Mesodermal cell (in vitro differentiated cells): Measurements from ENCODE around the gene RNF8.
A peak's percentile ranks its signal among the peaks of the same experiment; 100 is the strongest.

Experiments
- H3K27ac ChIP-seq: 2 replicates; pipeline ENCODE4 v1.7.0; 2013; ENCODE audit warnings: mild to moderate bottlenecking, low read depth, low read length, moderate library complexity; ENCODE audit not compliant: severe bottlenecking
- H3K36me3 ChIP-seq: 2 replicates; pipeline ENCODE4 v1.7.1; 2013; ENCODE audit warnings: mild to moderate bottlenecking, low read length, moderate library complexity; ENCODE audit not compliant: control insufficient read depth, insufficient read depth
- H3K4me1 ChIP-seq: one replicate; pipeline ENCODE4 v1.7.1; 2013; ENCODE audit warnings: mild to moderate bottlenecking, low read length; ENCODE audit not compliant: insufficient read depth, control insufficient read depth, poor library complexity, severe bottlenecking
- H3K4me3 ChIP-seq: 2 replicates; pipeline ENCODE4 v1.7.0; 2013; ENCODE audit warnings: low read length, control low read depth, mild to moderate bottlenecking; ENCODE audit not compliant: insufficient read depth, poor library complexity, severe bottlenecking; ENCODE audit errors: extremely low read depth
- H3K9me3 ChIP-seq: 2 replicates; pipeline ENCODE4 v1.7.1; 2013; ENCODE audit warnings: mild to moderate bottlenecking, low read length, moderate library complexity; ENCODE audit not compliant: control insufficient read depth
- WGBS, 2 experiments: methylation state at CpG; one replicate each; pipeline ENCODE4 v1.1.5; 2013; ENCODE audit warnings: missing lambda C conversion rate in 2 of 2; ENCODE audit not compliant: insufficient coverage in 2 of 2; 5-methylcytosine and 5-hydroxymethylcytosine counted together

The RNF8 gene

DNA sequence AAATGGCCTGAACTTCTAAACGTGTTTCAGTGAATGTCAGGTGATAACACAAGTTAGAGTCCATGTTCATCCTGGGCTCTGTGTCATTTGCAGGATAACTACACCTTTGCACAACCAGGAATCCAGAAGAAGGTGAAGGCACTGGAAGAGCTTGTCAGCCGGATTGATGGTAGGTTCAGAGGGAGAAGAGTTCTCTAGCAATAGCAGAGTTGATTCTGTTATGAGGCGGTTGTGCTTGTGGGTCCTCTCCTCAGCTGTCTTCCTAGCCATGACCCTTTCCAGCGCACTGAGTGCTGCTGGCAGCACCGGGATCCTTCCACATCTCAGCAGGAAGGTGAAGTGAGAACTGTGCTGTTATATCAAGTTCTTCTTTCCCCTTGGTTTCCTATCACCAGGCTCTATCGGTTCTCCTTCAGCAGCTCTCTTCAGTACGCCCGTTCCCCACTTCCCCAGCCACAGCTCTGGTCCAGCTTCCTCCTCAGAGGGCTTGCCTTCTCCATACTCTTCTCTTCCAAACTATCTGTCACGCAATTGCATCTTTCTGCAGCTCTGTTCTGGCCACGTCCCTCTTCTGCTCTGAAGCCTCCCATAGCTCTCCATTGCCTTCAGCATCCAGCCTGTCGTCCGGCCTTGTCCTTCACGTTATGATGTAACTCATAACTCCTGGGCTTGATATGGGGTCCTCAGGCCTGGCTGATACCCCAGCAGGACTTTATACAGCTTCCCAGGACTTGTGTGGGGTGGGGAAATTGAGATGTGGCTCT, 39.9 kb upstream of the RNF8 start:
- peak overlapping the region; percentile 57 for H3K27ac ChIP-seq
- WGBS, 2 experiments = 96 to 97% methylated on average over 10 to 12 of the region's 13 CpGs

DNA sequence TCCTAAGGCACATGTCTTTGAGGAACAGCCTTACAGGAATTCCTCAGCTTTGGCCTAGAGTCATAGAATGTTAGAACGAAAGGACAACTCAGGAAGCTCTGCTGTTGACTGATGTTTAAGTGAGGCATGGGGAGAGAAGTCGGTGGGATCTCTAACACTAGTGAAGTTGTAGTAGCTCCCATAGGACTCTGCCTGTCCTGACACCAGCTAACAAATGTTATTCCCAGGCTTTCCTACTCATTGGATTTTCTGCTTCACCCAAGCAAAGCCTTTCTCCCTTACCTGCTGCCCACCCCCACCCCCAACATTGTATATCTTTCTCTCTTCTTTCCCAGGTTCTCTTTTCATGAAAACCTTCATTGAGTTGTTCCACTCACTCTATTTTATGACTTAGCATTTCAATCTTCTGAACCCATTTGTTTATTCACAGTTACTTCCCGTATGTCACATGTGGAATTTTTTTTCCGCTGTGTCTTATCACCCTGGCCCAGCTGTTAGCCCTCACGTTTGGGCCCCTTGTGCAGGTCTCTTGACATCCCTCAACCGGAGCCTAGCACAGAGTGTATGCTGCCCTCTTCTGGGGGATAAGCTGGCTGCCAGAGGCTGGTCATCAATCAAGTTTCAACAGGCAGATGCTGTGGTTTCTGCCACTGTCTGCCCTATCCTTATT, 39.2 kb upstream of the RNF8 start:
- H3K36me3 ChIP-seq = peaks cover 65% of the 10 kb centered on the region
- no peaks in the 10 kb centered on the region for H3K9me3 ChIP-seq
- H3K4me1 ChIP-seq = peaks cover 21% of the 10 kb centered on the region
- WGBS, 2 experiments = 69 to 70% methylated on average over 5 to 6 of the region's 6 CpGs
- peak overlapping the region; percentile 57 for H3K27ac ChIP-seq
- H3K4me3 ChIP-seq = no peak overlapping the region

More for the DNA sequence above, 39.9 kb upstream of the RNF8 start:
- no peaks in the 10 kb centered on the region for H3K9me3 ChIP-seq
- H3K36me3 ChIP-seq = peaks cover 61% of the 10 kb centered on the region
- H3K4me3 ChIP-seq = no peak overlapping the region
- peaks cover 21% of the 10 kb centered on the region for H3K4me1 ChIP-seq

DNA sequence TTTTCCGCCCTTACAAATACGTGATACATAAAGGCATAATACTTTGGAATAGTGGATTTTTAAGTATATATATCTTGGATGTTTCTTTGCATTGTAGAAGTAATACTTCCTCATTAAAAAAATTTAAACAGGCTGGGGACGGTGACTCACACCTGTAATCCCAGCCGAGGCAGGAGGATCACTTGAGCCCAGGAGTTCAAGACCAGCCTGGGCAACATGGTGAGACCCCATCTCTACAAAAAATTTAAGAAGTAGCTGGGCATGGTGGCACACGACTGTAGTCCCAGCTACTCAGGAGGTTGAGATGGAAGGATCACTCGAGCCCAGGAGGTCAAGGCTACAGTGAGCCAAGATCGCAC, 38.6 kb upstream of the RNF8 start:
- Histone ChIP-seq H3K9me3 (no peaks in the 10 kb centered on the region), H3K27ac (no peak overlapping the region), H3K4me3 (no peak overlapping the region), H3K4me1 (peaks cover 21% of the 10 kb centered on the region), H3K36me3 (peaks cover 68% of the 10 kb centered on the region)
- 97 to 100% methylated on average over 2 to 3 of the region's 7 CpGs for WGBS, 2 experiments

DNA sequence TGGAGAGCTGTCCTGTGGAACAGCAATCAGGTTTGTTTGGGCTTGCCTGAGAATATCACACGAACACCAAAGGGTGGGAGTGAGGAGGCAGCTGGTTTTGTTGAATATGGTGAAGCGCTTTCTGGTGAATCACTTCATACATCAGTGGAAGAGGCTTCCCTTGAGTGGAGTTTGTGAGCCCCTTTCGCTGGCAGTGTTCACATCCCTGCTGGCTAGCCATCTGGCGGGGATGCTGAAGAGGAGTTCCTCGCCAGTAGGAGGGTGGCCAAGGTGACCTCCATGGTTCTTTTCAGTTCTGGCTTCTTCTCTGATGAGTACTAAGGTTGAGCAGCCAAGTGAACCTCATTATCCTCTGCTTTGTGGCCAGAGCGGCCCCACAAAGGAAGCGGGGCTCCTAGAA, 37.7 kb upstream of the RNF8 start:
- no peaks in the 10 kb centered on the region for H3K9me3 ChIP-seq
- peaks cover 18% of the 10 kb centered on the region for H3K4me1 ChIP-seq
- H3K4me3 ChIP-seq = no peak overlapping the region
- no peak overlapping the region for H3K27ac ChIP-seq
- H3K36me3 ChIP-seq = peaks cover 77% of the 10 kb centered on the region
- WGBS, 2 experiments = 94 to 96% methylated on average over 4 to 5 of the region's 7 CpGs

DNA sequence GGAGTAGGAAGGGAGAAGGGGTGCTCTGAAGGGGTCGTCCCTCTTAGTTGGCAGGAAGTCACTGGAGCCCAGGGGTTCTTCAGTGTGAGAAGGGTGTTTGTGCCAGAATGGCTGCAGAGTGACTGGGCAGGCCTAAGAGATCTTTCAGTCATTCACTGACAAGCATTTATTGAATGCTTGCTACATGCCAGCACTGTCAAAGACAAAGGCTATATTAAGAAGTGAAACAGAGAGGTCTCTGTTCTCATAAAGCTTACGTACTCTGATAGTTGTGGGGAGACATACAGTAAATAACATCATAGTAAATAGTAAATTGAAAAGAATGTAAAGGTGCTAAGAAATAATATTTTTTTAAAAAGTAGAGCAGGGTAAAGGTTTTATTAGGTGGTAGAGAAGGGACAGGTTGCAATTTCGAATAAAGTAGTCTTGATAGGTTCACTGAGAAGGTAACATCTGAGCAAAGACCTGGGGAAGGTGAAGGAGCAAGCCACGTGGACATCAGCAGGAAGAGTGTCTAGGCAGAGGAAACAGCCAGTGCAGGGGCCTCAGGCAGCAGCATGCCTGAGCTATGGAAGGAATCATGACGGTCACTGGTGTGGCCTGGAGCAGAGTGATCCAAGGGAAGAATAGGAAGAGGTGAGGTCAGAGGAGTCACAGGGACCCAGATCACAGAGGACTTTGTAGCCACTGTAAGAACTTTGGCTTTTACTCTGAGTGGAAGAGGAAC, 36.3 kb upstream of the RNF8 start:
- Histone ChIP-seq H3K36me3 (peaks cover 80% of the 10 kb centered on the region), H3K4me1 (peaks cover 4% of the 10 kb centered on the region), H3K27ac (no peak overlapping the region), H3K9me3 (no peaks in the 10 kb centered on the region), H3K4me3 (no peak overlapping the region)
- WGBS, 2 experiments = 92 to 96% methylated on average over 3 to 4 of the region's 5 CpGs

DNA sequence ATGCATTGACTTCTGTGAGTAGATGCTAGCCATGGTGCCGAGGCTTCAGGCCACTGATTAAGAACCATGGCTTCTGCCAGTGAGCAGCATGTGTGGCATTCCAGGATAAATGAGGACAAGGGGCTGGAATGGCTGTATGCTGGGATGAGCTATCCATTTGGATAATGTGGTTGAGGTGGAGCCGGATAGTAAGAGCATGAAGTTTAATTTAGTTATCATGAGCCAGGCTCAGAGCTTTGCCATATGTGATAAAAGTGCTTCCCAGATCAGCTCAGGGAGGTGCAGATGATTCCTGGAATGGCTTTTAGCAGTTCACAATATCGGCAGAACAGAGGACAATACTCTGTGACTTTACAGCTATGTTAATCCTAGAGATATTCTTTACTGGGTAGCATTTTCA, 34.6 kb upstream of the RNF8 start:
- Histone ChIP-seq H3K9me3 (no peaks in the 10 kb centered on the region), H3K4me3 (no peak overlapping the region), H3K36me3 (peaks cover 69% of the 10 kb centered on the region), H3K4me1 (no peaks in the 10 kb centered on the region), H3K27ac (no peak overlapping the region)
- WGBS, 2 experiments = 89 to 100% methylated on average over 2 to 3 of the region's 3 CpGs

DNA sequence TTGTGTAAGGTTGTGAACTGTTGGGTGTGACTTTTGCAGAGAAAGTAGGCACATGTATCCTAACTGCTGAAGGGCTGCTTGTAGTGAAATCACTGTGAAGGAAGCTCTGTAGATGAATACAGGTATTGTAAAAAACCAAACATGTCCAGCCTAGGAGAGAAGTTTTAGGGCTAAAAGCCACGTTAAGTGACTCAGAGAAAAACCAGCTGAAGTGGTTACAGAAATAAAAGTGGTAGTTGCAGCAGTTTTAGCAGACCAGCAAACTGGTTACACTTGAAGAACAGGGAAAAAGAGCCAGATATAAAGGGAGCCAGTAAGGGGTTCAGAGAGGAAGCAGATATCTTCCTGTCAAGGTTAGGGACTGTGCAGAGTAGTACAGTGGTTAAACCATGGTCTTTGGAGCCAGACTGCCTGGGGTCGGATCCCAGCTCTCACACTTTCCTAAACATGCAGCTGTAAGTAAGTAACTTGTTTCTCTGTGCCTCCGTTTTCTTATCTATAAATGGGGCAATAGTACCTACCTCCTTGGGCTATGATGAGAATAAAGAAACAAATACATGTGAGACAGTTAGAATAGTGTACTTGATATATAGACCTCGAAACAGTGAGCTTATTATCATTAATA, 33.8 kb upstream of the RNF8 start:
- WGBS, 2 experiments = 88 to 95% methylated on average over 2 of the region's 4 CpGs
- H3K36me3 ChIP-seq = peaks cover 61% of the 10 kb centered on the region
- no peaks in the 10 kb centered on the region for H3K4me1 ChIP-seq
- no peak overlapping the region for H3K27ac ChIP-seq
- H3K9me3 ChIP-seq = no peaks in the 10 kb centered on the region
- no peak overlapping the region for H3K4me3 ChIP-seq

DNA sequence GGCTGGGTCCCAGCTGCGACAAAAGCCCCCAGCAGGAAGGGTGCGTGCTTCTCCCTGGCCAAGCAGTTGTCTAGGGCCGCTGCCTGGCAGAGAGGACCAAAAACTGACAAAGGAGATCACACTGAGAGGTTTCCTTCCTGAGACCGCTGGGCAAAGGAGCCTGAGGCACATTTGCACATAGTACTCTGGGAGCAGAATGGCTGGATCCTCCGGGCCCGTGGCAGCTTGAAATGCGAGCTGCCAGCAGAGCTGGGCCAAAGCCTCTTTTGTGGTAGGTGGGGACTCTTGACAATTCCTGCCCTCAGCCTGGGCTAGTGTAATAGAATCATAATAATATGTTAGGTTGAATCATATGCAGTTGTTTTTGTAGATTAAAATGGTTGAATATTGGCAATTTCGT, 33.1 kb upstream of the RNF8 start:
- H3K4me1 ChIP-seq = no peaks in the 10 kb centered on the region
- H3K9me3 ChIP-seq = no peaks in the 10 kb centered on the region
- no peak overlapping the region for H3K4me3 ChIP-seq
- peaks cover 58% of the 10 kb centered on the region for H3K36me3 ChIP-seq
- no peak overlapping the region for H3K27ac ChIP-seq
- WGBS, 2 experiments = 91 to 93% methylated on average over 4 to 7 of the region's 8 CpGs

DNA sequence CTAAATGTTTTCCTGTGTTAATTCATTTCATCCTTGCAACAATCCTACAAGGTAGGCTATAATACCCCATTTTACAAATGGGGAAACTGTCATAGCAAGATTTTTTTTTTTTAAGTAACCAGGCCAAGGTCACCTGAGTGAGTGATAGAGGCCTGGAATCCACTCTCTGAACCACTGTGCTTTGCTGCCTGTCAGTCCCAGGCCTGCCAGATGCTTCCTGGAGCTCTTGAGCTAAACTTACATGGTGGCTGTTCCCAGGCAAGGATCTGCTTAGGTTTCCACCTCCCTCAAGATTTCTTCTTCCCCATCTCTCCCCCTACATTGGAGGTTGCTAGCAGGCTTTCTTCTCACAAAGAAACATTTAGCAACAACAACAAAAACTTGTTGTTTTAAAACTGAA, 32.7 kb upstream of the RNF8 start:
- H3K9me3 ChIP-seq = no peaks in the 10 kb centered on the region
- H3K4me3 ChIP-seq = no peak overlapping the region
- peaks cover 53% of the 10 kb centered on the region for H3K36me3 ChIP-seq
- no peak overlapping the region for H3K27ac ChIP-seq
- no peaks in the 10 kb centered on the region for H3K4me1 ChIP-seq

DNA sequence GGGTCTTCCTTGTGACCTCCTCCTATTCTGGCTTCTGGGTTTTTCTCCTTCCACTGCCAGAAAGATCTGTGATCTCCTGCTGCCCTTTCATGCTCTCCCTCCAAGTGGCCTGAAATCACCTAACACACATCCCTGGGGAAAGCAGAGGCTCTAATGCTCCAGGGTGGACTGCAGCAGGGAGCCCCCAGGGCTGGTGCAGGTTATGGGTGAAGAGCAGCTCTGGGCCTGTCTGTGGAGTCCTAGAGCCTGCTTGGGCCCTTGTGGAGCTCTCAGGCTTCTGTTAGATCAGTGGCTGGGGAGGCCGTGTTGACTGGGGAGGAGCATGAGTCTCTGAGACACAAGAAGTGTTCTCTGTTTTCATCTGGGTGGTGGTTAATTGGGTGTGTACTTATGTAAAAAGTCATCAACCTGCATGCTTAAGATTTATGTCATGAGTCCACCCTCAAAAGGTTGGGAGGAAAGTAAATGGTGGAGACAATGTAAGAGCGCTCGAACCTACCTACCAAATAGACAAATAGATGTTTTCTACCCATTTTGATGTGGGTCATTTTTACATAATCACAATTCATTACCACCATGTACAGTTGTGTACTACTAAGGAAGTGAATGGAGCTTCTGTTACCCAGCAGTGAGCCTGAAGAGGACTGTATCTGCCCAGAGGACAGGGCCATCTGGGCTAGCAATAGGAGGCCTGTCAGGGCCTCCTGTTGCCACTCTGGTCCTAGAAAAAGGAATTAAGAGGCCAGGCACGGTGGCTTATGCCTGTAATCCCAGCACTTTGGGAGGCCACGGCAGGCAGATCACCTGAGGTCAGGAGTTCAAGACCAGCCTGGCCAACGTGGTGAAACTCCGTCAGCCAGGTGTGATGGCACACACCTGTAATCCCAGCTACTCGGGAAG, 32.0 kb upstream of the RNF8 start:
- H3K27ac ChIP-seq = peak overlapping the region; percentile 16
- no peak overlapping the region for H3K4me3 ChIP-seq
- H3K9me3 ChIP-seq = no peaks in the 10 kb centered on the region
- H3K36me3 ChIP-seq = peaks cover 46% of the 10 kb centered on the region
- WGBS, 2 experiments = 83 to 88% methylated on average over 5 to 6 of the region's 8 CpGs
- H3K4me1 ChIP-seq = no peaks in the 10 kb centered on the region
